ENCODE measurements around the gene ZBTB24.

DNA sequence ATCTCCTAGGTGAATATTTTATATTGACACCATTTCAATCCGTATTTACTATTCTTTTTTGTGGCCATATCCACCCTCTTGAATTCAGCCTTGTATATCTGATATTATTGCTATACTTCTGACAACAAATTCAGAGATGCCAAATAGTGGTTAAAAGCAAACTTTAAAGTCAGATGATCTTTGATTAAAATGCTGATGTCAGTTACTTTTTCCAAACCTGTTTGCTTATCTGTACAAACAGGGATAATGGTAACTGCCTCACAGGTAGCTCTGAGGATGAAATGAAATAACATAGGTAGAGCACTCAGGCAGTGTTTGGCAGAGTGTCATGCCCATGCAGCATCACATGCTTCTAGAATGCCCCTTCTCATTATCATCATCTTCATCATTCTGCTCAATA is 61.8 kb downstream of the ZBTB24 start:
- no peak for TF ChIP-seq POLR2A (IDR thresholded peaks at IDR 0.05)
- TF ChIP-seq, protein P1, sequence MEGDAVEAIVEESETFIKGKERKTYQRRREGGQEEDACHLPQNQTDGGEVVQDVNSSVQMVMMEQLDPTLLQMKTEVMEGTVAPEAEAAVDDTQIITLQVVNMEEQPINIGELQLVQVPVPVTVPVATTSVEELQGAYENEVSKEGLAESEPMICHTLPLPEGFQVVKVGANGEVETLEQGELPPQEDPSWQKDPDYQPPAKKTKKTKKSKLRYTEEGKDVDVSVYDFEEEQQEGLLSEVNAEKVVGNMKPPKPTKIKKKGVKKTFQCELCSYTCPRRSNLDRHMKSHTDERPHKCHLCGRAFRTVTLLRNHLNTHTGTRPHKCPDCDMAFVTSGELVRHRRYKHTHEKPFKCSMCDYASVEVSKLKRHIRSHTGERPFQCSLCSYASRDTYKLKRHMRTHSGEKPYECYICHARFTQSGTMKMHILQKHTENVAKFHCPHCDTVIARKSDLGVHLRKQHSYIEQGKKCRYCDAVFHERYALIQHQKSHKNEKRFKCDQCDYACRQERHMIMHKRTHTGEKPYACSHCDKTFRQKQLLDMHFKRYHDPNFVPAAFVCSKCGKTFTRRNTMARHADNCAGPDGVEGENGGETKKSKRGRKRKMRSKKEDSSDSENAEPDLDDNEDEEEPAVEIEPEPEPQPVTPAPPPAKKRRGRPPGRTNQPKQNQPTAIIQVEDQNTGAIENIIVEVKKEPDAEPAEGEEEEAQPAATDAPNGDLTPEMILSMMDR (IDR thresholded peaks at IDR 0.05 in 4 of 5, conservative IDR thresholded peaks at IDR 0.05 in 1 of 5): no peak
